Cerebellar nuclear complex (tissue), 1 donor: ENCODE measurements around the gene NDUFV1.
"Not testable (repeated sequence)": the region's sequence is repeated elsewhere in the genome, so short reads cannot be mapped to it uniquely, and the experiment has no call there.

ENCODE experiments used
- DNase-seq, 2 experiments: peaks; one replicate each; lab custom pipeline; 2025; lab: John Stamatoyannopoulos, UW

NDUFV1 gene

GRCh38 chr11:67586568-67587250 is 20.0 kb upstream of the NDUFV1 start:
- no peak for DNase-seq

GRCh38 chr11:67588136-67588503 is 18.6 kb upstream of the NDUFV1 start:
- no peak for DNase-seq

DNA sequence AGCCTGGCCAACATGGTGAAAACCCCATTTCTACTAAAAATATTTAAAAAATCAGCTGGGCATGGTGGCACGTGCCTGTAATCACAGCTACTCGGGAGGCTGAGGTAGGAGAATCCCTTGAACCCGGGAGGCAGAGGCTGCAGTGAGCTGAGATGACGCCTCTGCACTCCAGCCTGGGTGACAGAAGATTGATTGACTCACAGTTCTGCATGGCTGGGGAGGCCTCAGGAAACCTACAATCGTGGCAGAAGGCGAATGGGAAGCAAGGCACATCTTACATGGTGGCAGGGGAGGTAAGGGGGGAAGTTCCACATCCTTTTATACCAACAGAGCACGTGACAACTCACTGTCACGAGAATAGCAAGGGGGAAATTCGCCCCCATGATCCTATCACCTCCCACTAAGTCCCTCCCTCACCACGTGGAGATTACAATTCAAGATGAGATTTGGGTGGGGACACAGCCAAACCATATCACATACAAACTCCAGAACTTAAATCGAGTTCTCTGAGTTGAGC is 17.8 kb upstream of the NDUFV1 start:
- DNase-seq, result not testable (repeated sequence)

- no peak for DNase-seq
Observed at GRCh38 chr11:67592880-67593564, 13.7 kb upstream of the NDUFV1 start.

- no peak for DNase-seq
Observed at GRCh38 chr11:67593565-67593905, 13.2 kb upstream of the NDUFV1 start.

- DNase-seq, result no peak
Observed at GRCh38 chr11:67594480-67594879, 12.3 kb upstream of the NDUFV1 start.

DNA sequence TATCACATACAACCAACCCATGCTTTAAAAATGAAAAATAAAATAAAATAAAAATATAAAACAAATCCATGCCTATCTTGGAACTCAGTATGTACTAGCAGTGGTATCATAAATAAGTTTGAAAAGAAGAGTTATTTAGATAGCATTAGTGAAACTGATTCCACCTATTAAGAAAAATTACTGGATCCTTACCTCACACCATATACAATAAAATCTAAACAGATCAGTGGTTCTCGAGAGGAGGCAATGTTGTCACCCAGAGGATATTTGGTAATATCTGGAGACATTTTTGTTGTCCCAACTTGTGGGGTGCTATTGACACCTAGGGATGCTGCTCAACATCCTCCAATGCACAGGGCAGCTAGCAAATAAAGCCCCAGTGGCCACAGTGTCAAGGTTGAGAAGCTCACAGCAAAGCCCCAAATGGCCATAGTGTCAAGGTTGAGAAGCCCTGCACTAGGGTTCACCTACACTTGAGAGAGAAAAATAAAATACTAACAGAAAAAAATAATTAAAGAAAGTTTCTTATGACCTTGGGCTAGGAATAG is 9.9 kb upstream of the NDUFV1 start:
- DNase-seq, result no peak

DNA sequence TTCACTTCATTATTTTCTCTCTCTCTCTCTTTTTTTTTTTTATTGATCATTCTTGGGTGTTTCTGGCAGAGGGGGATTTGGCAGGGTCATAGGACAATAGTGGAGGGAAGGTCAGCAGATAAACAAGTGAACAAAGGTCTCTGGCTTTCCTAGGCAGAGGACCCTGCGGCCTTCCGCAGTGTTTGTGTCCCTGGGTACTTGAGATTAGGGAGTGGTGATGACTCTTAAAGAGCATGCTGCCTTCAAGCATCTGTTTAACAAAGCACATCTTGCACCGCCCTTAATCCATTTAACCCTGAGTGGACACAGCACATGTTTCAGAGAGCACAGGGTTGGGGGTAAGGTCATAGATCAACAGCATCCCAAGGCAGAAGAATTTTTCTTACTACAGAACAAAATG is 9.3 kb upstream of the NDUFV1 start:
- DNase-seq, result not testable (repeated sequence)

GRCh38 chr11:67597963-67598362 is 8.8 kb upstream of the NDUFV1 start:
- DNase-seq, result not testable (repeated sequence)

DNA sequence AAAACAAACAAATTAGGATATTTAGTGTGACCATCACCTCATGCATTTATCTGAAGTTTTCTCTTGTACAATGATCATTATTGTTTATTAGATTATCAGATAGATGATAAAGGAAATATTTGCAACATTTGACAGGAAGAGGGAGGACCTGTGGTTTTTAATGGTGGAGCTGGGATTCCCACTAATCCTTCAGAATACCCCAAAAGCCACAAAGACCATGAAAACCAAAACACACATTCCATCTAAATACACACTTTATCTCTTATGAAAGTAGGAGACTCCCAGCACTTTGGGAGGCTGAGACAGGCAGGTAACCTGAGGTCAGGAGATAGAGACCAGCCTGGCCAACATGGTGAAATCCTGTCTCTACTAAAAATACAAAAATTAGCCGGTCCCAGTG is 7.6 kb upstream of the NDUFV1 start:
- DNase-seq, result no peak

DNA sequence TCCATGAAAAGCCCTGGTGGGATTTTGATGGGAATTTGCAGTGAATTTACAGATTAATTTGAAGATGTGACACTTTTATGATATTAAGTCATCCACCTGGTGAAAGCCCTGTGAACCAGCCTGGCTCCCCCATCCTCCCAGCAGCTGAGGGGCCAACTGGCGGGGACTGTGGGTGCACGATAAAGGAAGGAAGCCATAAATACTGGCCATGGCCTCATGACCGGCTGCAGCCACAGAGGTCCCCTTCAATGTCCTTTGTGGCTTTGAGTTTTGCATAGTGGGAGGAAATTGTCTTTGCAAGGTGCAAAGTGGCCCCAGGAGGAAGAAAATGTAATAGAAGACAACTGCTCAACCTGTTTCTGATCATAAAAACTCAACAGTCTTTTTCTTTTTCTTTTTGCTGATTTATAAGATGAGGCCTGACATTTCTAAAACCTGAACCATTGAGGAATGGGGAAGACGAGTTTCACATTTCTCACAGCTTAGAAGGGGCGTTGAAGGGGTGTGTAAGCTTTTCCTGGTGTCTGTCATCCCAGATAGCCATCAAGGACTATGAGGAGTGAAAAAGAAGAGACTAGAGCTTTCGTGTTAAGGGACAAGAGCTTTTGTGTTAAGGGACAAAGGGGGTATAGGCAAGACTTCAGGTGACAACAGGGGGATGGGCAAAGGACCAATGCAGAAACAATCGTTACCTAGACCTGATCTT is 6.3 kb upstream of the NDUFV1 start:
- no peak for DNase-seq

- DNase-seq, result no peak
Observed at GRCh38 chr11:67601098-67601497, 5.6 kb upstream of the NDUFV1 start.

DNA sequence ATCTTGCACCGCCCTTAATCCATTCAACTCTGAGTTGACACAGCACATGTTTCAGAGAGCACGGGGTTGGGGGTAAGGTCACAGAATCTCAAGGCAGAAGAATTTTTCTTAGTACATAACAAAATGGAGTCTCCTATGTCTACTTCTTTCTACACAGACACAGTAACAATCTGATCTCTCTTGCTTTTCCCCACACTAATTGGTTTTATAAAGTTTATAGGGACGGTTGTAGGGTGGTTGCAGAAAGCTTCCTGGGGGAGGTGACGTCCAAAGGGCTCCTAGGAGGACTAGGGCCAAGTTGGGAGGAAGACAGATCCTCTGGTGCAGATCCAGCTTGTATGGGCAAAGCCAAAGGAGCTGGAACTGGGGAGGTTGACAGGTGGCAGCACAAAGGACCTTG is 2.6 kb upstream of the NDUFV1 start:
- DNase-seq, result not testable (repeated sequence)

DNA sequence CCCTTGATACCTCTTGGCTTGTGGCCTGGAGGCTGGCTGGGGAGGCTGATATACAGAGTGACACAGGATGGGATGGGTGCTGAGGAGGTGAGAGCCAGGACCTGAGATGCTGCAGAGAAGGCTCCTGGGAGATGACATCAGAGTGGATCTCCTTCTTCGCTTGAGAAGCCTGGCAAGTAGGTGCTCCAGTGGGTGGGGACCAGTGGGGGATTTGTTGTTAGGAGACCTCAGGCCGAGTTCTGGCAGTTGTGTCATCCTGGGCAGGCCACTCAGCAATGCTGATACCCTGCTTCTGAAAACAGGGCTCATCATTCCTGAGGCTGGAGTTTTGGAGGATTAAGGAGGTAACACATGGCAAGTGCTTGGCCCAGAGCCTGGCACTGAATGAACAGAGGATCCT is 1.9 kb upstream of the NDUFV1 start:
- DNase-seq, result no peak

- no peak for DNase-seq
Observed at GRCh38 chr11:67605231-67606011, 1.3 kb upstream of the NDUFV1 start.

- no peak for DNase-seq
Observed at GRCh38 chr11:67606093-67606491, 644 bp upstream of the NDUFV1 start.

GRCh38 chr11:67607507-67607906 is 771 bp downstream of the NDUFV1 start:
- DNase-seq, result no peak

DNA sequence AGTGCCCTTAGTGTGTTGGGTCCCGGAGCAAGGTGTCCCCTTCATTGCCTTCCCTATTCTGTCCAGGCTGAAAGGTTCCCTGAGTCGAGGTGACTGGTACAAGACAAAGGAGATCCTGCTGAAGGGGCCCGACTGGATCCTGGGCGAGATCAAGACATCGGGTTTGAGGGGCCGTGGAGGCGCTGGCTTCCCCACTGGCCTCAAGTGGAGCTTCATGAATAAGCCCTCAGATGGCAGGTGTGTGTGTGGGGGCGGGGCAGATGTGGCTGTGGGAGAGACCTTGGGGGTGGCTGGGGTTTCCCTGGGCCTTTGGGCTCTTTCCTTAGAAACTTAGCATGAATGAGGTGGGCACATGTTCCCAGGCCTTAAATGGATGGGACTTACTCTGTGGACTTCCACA is 1.8 kb downstream of the NDUFV1 start:
- DNase-seq, result no peak

DNA sequence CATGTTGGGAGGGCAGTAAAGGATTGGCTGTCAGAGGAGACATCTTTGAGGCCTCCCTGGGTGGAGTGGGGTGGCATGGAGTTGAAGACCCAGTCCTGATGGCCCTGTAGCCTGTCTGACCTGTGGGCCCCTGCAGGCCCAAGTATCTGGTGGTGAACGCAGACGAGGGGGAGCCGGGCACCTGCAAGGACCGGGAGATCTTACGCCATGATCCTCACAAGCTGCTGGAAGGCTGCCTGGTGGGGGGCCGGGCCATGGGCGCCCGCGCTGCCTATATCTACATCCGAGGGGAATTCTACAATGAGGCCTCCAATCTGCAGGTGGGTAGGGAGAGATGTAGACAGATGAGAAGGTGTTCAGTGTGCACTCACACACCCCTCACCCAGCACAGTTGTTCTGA is 2.6 kb downstream of the NDUFV1 start:
- DNase-seq, result no peak

DNA sequence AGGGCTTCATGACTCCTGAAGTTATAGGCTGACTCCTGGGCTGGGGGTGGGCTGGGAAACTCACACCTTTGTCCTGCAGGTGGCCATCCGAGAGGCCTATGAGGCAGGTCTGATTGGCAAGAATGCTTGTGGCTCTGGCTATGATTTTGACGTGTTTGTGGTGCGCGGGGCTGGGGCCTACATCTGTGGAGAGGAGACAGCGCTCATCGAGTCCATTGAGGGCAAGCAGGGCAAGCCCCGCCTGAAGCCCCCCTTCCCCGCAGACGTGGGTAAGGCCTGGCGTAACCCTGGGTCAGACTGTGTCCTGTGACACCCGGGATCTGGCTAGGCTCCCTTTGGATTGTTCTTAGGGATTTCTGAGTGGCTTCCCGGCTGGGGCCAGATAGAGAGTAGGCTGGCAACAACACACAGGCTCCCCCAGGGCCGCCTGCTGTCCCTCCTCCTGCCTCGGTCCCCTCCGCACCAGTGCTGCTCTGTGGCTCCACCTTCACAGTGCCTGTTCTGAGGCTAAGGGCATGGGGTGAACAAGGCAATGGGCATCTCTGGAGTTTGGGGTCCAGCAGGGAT is 3.6 kb downstream of the NDUFV1 start:
- DNase-seq, result no peak

DNA sequence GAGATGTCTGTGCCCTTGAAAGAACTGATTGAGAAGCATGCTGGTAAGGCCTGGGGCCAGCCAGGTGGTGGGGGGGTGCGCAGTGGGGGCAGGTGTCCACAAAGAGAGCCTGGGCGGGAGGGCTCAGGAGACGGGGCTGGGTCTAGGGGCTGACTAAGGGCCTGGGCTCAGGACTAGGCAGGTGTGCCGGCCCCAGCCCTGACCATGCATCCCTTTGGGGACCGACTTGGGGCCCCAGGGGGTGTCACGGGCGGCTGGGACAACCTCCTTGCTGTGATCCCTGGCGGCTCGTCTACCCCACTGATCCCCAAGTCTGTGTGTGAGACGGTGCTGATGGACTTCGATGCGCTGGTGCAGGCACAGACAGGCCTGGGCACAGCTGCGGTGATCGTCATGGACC is 4.4 kb downstream of the NDUFV1 start:
- DNase-seq, result no peak
